Measurements from ENCODE around the gene UTF1. TPM values are rescaled to one million over a fixed set of nuclear protein-coding genes. Genes with fewer than 3 reads are reported as not detected.
A peak's percentile ranks its signal among the peaks of the same experiment; 100 is the strongest.

Gene UTF1
- total and polyA plus RNA-seq, 9 of the 15 experiments (the other 6 are each of a cell fraction or from before 2014, with no cell fraction given), result 0.35 to 0.46 TPM; not detected in 7

GRCh38 chr10:133257489-133258065 is 27.6 kb downstream of the UTF1 start:
- peak overlapping the region; percentile 75 for H2AFZ ChIP-seq (ENCODE audit: low read depth, low read length)
- in situ Hi-C loops (cut with MboI) (no loop called here), intact Hi-C loops (cut with micrococcal nuclease) (no loop called here)
- H3K27ac ChIP-seq (ENCODE audit: extremely low read depth, low read depth, low read length), result no peak overlapping the region; the same call in 1 of the 3 replicates
- H3K4me2 ChIP-seq (ENCODE audit: insufficient read depth, low read length), result peak overlapping the region; percentile 68
- H3K4me1 ChIP-seq (replicated peaks in 1 of 2; ENCODE audit: control insufficient read depth in 2 of 2, insufficient read depth in 2 of 2, low read length in 2 of 2), result peaks cover 2 to 69% of the 10 kb centered on the region in 2 experiments; a peak in 3 of 5 replicates
- no peak overlapping the region for H3K4me3 ChIP-seq
- no peaks in the 10 kb centered on the region for H3K27me3 ChIP-seq (ENCODE audit: control insufficient read depth in 2 of 2, insufficient read depth in 2 of 2, low read length in 2 of 2)
- ATAC-seq, result peak; percentile 71
- POLR2A ChIA-PET, result interaction anchor here (0.6 to 4.6 kb wide), 6 partner anchors 9 to 331 kb away, joined by 3 to 18 read pairs (median 5); no protein-coding TSS in a partner anchor
- peak; percentile 64 for FAIRE-seq
- no peaks in the 10 kb centered on the region for H3K9me1 ChIP-seq (ENCODE audit: control insufficient read depth, insufficient read depth, low read length)
- peak overlapping the region; percentile 8 to 88; a peak in 3 of 4 replicates for H3K9ac ChIP-seq (ENCODE audit: insufficient read depth in 1 of 2, low read depth in 2 of 2, low read length in 2 of 2)
- H3K36me3 ChIP-seq (ENCODE audit: control insufficient read depth, insufficient read depth, low read length), result no peaks in the 10 kb centered on the region
- CTCF ChIA-PET (ENCODE audit: low intra/inter-chr PET ratio), result interaction anchor here (0.5 kb wide), 1 partner anchor 61 kb away, joined by 3 read pairs; no protein-coding TSS in a partner anchor
- H3K79me2 ChIP-seq (ENCODE audit: control insufficient read depth, insufficient read depth, low read length), result no peaks in the 10 kb centered on the region
- peak; percentile 53 to 77 (median 58) for DNase-seq (ENCODE audit: extremely low read depth in 1 of 4, low spot score in 3 of 4)
- H4K20me1 ChIP-seq (replicated peaks; ENCODE audit: control insufficient read depth, insufficient read depth, low read length), result no peaks in the 10 kb centered on the region
- H3K9me3 ChIP-seq (replicated peaks; ENCODE audit: control insufficient read depth, insufficient read depth, low read depth, low read length), result no peaks in the 10 kb centered on the region
- BruUV-seq (replicated peaks), result no TSS peak
- WGBS (ENCODE audit: insufficient coverage, low coverage, missing lambda C conversion rate), result 3% methylated on average over 18 of the region's 27 CpGs
- TF ChIP-seq MAX (CRISPR knock-in tag; IDR thresholded peaks at IDR 0.05) (peak; percentile 59; the same call in 1 of the 2 replicates), MTA1 (IDR thresholded peaks at IDR 0.05; ENCODE audit: borderline replicate concordance) (peak; percentile 59; the same call in 1 of the 2 replicates), RNF219 (CRISPR knock-in tag; IDR thresholded peaks at IDR 0.05) (no peak), BDP1 (IDR thresholded peaks at IDR 0.05; ENCODE audit: insufficient read depth, insufficient read length) (no peak), ZEB2 (IDR thresholded peaks at IDR 0.05) (0 out of 2 replicates have a peak, but pooled peaks have one; percentile 33), MTA3 (IDR thresholded peaks at IDR 0.05; ENCODE audit: borderline replicate concordance) (peak; percentile 45; the same call in 1 of the 2 replicates), POLR2A (conservative IDR thresholded peaks at IDR 0.05) (peak; percentile 38; the same call in 1 of the 2 replicates), ZNF23 (CRISPR knock-in tag; IDR thresholded peaks at IDR 0.05) (no peak), SPI1 (IDR thresholded peaks at IDR 0.05; ENCODE audit: borderline replicate concordance, low read depth, low read length) (peak; percentile 63; the same call in 1 of the 2 replicates), E2F3 (CRISPR knock-in tag; IDR thresholded peaks at IDR 0.05) (no peak), ARHGAP35 (IDR thresholded peaks at IDR 0.05; ENCODE audit: partially characterized antibody) (no peak), TGIF2 (CRISPR knock-in tag; IDR thresholded peaks at IDR 0.05) (no peak), CREB3 (tag; conservative IDR thresholded peaks at IDR 0.05; ENCODE audit: low read depth) (no peak), SAP30 (IDR thresholded peaks at IDR 0.05; ENCODE audit: borderline replicate concordance, insufficient read depth, low read depth, low read length, poor library complexity, severe bottlenecking) (no peak), MEF2A (IDR thresholded peaks at IDR 0.05; ENCODE audit: control insufficient read depth, low read depth, low read length) (no peak), MYC (IDR thresholded peaks at IDR 0.05; ENCODE audit: low read depth, low read length) (peak; percentile 87), MYC (CRISPR knock-in tag; IDR thresholded peaks at IDR 0.05; ENCODE audit: borderline replicate concordance, low read depth) (no peak), FUS (optimal IDR thresholded peaks at IDR 0.05; ENCODE audit: low read depth, low read length) (no peak)

Measured in K562 (cell line).